GM19467 (cell line): ENCODE data around the gene EXOC2.

Source experiments
- ATAC-seq: cut with Tn5 transposase; IDR thresholded peaks from one replicate; pipeline ENCODE4 v1.9.1; 2021; ENCODE audit warnings: mild to moderate bottlenecking, moderate library complexity; ENCODE audit not compliant: unreplicated experiment

EXOC2 gene

DNA sequence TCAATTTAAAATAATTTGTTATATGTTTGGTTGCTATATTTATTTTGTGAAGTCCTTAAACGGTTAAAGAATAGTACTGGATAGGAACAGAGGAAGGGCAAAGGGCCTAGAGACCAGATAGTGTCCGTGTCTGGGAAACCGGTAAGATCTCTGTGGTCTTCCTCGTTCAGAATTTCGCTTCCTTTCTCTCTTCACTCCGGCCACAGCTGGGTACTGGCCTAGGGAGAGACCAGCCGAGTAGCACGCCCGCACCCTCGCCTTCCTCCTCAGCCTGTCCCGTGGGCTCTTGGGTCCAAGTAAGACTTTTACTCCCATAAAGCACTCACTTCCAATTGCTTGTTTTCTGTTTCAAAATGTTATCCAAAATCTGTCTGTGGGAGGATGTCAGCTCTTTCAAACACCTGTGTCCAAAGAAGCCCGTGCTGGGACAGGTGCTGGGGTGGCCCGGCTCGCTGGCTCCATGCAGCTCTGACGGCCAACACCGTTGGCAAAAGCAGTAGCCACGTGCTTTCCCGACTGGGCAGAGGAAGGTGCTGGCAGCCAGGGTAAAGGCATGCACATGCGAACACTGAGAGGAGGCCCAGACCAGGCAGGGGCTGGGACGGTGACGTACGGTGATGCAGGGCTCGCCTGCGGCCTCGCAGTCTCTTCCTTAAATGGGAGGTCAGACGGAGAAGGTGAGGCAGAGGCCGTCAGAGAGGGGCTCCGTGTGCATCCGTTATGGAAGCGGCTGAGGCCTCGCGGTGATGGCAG lies 189.2 kb downstream of the EXOC2 start:
- no peak for ATAC-seq

GRCh38 chr6:502761-503160 lies 190.2 kb downstream of the EXOC2 start:
- no peak for ATAC-seq

DNA sequence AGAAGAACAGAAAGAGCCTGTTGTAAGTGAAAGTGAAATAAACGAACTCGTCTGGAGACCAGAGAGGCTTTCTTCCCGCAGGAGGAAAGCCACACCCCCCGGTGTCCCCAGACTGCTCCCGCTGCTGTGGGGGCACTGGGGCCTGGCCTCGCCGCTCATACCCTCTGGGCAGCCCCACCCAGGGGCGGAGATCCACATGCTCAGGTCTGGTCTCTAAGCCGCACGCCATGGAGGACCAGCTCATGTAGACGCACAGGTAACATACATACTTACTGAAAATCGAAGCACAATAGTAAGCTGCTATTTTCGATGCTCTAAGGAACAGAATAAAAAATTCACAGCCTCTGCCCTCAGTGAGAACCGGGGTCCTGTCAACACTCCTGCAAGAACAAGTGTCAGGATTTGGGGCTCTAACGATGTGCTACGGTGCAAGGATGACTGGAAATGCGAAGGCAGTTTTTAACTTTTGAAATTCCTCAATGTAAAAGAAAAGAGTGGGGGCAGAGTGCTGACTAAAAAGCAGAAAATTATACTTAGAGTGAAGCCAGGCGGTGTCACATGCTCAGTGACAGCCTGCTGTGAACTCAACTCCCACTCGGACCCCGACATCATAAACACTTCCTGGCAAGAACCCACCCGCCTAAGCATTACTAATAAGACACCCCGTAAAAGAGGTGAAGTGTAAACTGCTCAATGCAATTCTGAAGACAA lies 190.9 kb downstream of the EXOC2 start:
- ATAC-seq, result no peak

- no peak for ATAC-seq
These were observed 193.3 kb downstream of the EXOC2 start for GRCh38 chr6:499617-500016.

- no peak for ATAC-seq
These were observed 194.1 kb downstream of the EXOC2 start for GRCh38 chr6:498795-499231.

- ATAC-seq, result no peak
These were observed 195.7 kb downstream of the EXOC2 start for GRCh38 chr6:497258-497657.

DNA sequence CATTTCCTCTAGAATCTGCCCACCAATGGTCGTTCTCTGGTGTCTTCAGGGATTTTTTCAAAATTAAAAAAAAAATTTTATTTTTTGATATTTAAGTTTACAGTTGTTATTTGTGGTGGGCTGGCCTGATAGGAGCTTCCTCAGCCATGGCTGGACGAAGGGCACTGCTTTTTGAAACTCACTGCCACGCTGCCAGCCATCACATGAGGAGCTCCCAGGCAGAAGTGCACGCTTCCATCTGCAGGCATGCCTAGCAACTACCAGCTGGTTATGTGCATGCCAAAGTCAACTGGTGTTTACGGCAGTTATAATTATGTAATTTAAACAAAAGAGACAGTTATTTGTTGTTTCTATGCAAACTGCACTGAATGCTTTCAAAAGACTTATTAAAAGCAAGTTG lies 196.3 kb downstream of the EXOC2 start:
- ATAC-seq, result no peak

DNA sequence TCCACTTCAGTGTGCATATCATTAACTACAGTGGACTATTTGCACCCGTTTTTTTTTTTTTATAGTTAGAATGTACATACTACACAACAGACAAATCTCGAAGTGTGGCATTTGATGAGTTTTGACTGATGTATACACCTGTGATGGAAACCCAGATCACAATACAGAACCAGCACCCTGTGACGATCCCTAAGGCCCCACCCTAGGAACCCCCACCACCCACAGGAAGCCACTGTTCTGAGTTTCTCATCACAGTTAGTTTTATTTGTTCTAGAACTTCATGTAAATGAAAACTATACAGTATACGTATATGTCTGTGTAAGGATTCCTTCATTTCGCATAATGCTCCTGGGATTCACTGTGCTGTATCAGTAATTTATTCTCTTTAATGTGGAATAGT lies 198.5 kb downstream of the EXOC2 start:
- no peak for ATAC-seq

DNA sequence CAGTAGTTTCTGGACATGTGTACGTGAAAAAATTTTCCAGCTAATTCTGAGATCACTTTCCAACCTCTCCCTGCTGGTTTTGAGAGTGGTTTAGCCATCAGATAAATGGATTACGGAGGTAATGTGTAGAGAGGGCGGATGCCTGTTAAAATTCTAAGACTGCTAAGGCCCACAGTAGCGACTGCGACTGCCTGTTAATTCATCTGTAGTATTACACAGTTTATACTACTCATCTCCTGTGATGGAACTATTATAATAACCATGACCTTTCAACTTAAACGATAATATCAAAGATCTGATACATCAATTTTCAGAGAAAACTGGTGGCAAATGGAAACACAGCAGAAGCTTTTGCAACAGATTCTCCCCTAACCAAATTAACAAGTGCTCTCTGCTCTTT lies 199.1 kb downstream of the EXOC2 start:
- ATAC-seq, result no peak

GRCh38 chr6:492816-493414 lies 200.0 kb downstream of the EXOC2 start:
- no peak for ATAC-seq

DNA sequence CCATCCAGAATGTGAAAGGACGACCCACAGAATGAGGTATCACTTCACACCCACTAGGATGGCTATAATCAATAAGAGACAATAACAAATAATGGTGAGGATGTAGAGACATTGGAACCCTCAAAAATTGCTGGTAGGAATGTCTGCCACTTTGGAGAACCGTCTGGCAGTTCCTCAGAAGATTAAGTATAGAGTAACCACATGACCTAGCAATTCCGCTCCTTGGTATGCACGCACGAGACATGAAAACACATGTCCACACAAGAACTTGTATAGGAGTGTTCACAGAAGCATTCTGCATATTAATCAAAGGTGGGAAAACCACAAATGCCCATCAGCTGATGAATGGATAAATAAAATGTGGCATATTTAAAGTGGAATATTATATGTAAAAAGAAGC lies 200.8 kb downstream of the EXOC2 start:
- ATAC-seq, result no peak

DNA sequence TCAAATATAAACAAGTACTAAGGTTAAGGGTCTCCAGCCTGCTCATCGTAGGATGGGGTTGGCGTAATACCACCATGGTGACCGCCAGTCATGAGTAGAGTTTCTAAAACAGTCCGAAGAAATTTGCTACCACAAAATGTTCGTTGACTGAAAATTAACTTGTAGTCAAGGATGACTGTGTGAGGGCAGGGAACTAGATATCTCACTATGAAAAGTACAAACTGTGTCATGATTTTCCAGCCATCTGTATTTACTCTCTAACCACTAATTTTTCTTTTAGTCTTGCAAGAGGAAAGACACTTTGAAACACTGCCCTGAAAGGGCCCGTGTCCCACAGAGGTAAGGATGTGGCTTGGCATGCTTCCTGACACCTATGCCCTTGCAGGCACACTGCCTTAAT lies 201.7 kb downstream of the EXOC2 start:
- no peak for ATAC-seq

- ATAC-seq, result no peak
These were observed 202.5 kb downstream of the EXOC2 start for GRCh38 chr6:490251-491037.

- no peak for ATAC-seq
These were observed 203.2 kb downstream of the EXOC2 start for GRCh38 chr6:489762-490161.

GRCh38 chr6:489001-489400 lies 203.9 kb downstream of the EXOC2 start:
- ATAC-seq, result no peak

DNA sequence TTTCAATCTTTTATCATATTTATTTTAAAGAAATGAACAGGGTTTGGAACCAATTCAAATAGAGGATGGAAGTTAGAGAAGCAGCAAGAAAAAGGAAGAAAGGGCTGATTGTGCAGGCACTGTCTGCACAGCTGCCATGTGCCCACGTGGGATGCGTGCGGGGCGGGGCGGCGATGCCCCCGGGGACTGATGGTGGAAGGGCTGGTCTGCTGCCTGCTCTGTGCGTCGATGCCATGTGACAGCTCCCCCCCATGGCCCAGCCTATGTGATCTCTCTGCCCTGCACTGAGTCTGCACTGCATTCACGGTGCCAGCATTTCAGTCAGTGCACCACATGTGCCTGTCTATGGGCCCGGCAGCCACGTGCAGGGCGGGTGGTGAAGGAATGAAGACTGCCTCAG lies 205.0 kb downstream of the EXOC2 start:
- ATAC-seq, result no peak

GRCh38 chr6:485655-486170 lies 207.2 kb downstream of the EXOC2 start:
- no peak for ATAC-seq

DNA sequence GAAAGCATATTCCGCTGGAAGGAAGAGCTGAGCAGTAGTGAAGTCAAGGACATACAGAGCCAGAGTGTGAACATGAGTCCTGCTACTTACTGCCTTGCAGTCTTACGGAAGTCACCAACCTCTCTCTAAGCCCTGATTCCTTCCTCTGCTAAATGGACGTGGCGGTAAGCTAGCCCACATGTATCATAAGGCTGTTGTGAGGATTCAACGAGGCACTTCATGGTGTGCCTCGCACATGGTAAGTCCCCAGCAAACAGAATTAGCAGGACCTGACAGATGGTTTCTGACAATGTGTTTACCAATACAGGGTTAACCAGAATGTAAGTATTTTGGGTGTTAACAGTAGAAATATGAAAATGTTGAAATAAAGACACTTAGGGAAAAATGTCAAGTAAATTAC lies 208.2 kb downstream of the EXOC2 start:
- ATAC-seq, result no peak

DNA sequence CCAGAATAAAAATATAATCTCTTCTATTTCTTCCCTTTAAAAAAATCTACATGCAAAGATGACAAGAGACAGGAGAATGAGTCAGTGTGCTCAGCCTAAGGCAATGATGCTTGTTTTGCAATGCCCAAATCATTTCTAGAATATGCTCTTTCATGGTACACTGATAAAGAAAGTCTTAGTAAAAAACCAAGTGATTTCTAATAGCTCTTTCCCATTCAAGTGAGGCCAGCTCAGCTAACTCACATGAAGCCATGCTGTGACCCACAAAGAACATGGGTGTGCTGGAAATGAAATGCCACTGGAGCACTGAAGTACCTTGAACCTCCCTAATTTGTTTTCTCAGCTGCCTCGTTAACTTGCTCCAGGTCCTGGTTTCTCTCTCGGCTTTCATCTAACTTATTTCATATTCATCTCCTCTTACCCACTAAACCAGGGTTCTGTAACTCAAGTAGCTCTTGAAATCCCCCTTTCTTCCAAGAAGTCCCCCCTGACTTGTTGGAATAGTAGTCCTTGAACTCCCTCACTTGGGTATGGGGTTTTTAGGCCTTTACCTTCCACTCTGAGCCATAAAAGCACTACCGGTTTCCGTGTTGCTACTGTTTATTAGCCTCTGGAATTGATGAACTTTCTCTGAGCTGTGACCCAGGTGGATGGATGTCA lies 208.7 kb downstream of the EXOC2 start:
- no peak for ATAC-seq

DNA sequence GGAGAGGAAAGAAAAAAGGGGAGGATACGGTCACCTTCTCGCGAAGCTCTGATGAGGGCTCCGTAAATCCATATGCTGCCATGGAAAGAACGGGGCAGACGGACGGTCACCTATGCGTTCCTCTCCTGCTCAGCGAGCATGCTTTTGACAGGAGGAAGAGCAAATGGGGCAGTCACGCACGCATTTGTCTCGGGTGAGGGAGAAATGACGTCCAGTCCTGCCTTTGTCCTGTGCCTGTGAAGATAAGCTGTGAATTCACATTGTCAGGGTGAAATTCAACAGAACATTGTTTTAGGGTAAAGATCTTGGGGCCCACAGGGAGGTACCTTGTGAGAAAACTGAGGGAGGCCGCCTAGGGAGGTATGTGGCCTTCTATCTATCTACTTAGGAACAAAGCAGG lies 217.6 kb downstream of the EXOC2 start:
- ATAC-seq, result no peak
